Keratinocyte (primary cell): ENCODE data around the gene KLF6. TPM values are rescaled to one million over a fixed set of nuclear protein-coding genes. Genes with fewer than 3 reads are reported as not detected.

Experiments
- DNase-seq: peaks from one replicate; pipeline ENCODE4 v3.0.0-alpha.2; 2011; ENCODE audit warnings: low read depth, missing footprints, low spot score
- FAIRE-seq: peaks from 2 replicates; lab custom pipeline; 2011; peaks lifted over from hg19 to GRCh38; lab: Jason Lieb, UNC
- H2AFZ ChIP-seq: 2 replicates; pipeline ENCODE4 v1.6.0; 2012; ENCODE audit warnings: low read length, control low read depth, inconsistent platforms; ENCODE audit not compliant: control insufficient read depth
- H3K27ac ChIP-seq: 2 replicates; pipeline ENCODE4 v1.5.1; 2011; ENCODE audit warnings: low read length; ENCODE audit not compliant: control insufficient read depth, insufficient read depth
- H3K27me3 ChIP-seq: 3 replicates; pipeline ENCODE4 v1.6.0; 2011; ENCODE audit warnings: low read length; ENCODE audit not compliant: control insufficient read depth, insufficient read depth; ENCODE audit errors: extremely low read depth
- H3K36me3 ChIP-seq, 2 experiments: 2 replicates in 1 of 2; 3 replicates in 1 of 2; pipeline ENCODE4 v1.5.1; 2011; ENCODE audit warnings: low read length in 2 of 2, mild to moderate bottlenecking in 1 of 2; ENCODE audit not compliant: control insufficient read depth in 2 of 2, insufficient read depth in 2 of 2; ENCODE audit errors: extremely low read depth in 1 of 2
- H3K4me1 ChIP-seq: 3 replicates; pipeline ENCODE4 v1.5.1; 2011; ENCODE audit warnings: low read length; ENCODE audit not compliant: control insufficient read depth, insufficient read depth; ENCODE audit errors: extremely low read depth
- H3K4me2 ChIP-seq: 3 replicates; pipeline ENCODE4 v1.6.0; 2011; ENCODE audit warnings: low read depth, low read length; ENCODE audit not compliant: control insufficient read depth, insufficient read depth; ENCODE audit errors: extremely low read depth
- H3K4me3 ChIP-seq, 3 experiments: fragments of 200-600 bp in 1 of 3; sonication (generic) in 1 of 3; 2 replicates in 2 of 3; 3 replicates in 1 of 3; pipeline ENCODE4 v1.5.1; 2011 to 2016; ENCODE audit warnings: low read length in 3 of 3, mild to moderate bottlenecking in 3 of 3, control low read depth in 2 of 3, inconsistent platforms in 1 of 3, low read depth in 1 of 3, mixed read lengths in 1 of 3, mixed run types in 1 of 3, moderate library complexity in 1 of 3; ENCODE audit not compliant: control insufficient read depth in 2 of 3, insufficient read depth in 2 of 3; ENCODE audit errors: extremely low read depth in 1 of 3
- H3K79me2 ChIP-seq: 2 replicates; pipeline ENCODE4 v1.6.0; 2012; ENCODE audit warnings: low read length; ENCODE audit not compliant: control insufficient read depth, insufficient read depth
- H3K9ac ChIP-seq: 3 replicates; pipeline ENCODE4 v1.6.0; 2011; ENCODE audit warnings: low read length; ENCODE audit not compliant: control insufficient read depth, insufficient read depth; ENCODE audit errors: extremely low read depth
- H3K9me1 ChIP-seq: 3 replicates; pipeline ENCODE4 v1.6.0; 2011; ENCODE audit warnings: low read length; ENCODE audit not compliant: control insufficient read depth, insufficient read depth; ENCODE audit errors: extremely low read depth
- H3K9me3 ChIP-seq: 2 replicates; pipeline ENCODE4 v1.5.1; 2012; ENCODE audit warnings: low read depth, low read length; ENCODE audit not compliant: control insufficient read depth
- H4K20me1 ChIP-seq: 3 replicates; pipeline ENCODE4 v1.6.0; 2011; ENCODE audit warnings: low read length; ENCODE audit not compliant: control insufficient read depth, insufficient read depth; ENCODE audit errors: extremely low read depth
- EZH2 ChIP-seq: IDR thresholded peaks from one replicate; pipeline ENCODE4 v1.6.1; 2012; ENCODE audit warnings: inconsistent platforms, mild to moderate bottlenecking, low read length, moderate library complexity
- dilution Hi-C: fragments of 300-500 bp; cut with MboI; formaldehyde crosslinking; loops from one replicate; pipeline ENCODE4 v1.7.0; 2020; ENCODE audit warnings: low sequenced_read_pairs; ENCODE audit not compliant: extremely low pct_ligation_motif_present
- polyA plus RNA-seq, 5 experiments: library from polyadenylated mRNA; depleted of rRNA in 3 of 5; stranded (reverse) in 3 of 5; stranded (forward) in 1 of 5; unstranded in 1 of 5; fragments of >200 nt; gene quantifications; 1 replicate in 1 of 5; 2 replicates in 3 of 5; 3 replicates in 1 of 5; pipeline versions ENCODE4 v1.2.1 to v1.2.3, GENCODE V29; 2011 to 2012; ENCODE audit warnings: missing spikeins in 2 of 5, low read depth in 1 of 5, low replicate concordance in 1 of 5
- TF ChIP-seq, protein P1 (sequence below), 3 experiments: IDR thresholded peaks in 1 of 3; conservative IDR thresholded peaks in 1 of 3; optimal IDR thresholded peaks in 1 of 3; 2 replicates in 2 of 3; 3 replicates in 1 of 3; pipeline versions ENCODE3 to v1.5.1; 2011; ENCODE audit warnings: low read length in 3 of 3, mild to moderate bottlenecking in 3 of 3, moderate library complexity in 2 of 3, control low read depth in 1 of 3, inconsistent platforms in 1 of 3; ENCODE audit not compliant: insufficient read depth in 2 of 3; ENCODE audit errors: extremely low read depth in 1 of 3

KLF6 gene
- polyA plus RNA-seq, 1 donor (not counting 4 experiments of a cell fraction or from before 2014, with no cell fraction given): 250 TPM

DNA sequence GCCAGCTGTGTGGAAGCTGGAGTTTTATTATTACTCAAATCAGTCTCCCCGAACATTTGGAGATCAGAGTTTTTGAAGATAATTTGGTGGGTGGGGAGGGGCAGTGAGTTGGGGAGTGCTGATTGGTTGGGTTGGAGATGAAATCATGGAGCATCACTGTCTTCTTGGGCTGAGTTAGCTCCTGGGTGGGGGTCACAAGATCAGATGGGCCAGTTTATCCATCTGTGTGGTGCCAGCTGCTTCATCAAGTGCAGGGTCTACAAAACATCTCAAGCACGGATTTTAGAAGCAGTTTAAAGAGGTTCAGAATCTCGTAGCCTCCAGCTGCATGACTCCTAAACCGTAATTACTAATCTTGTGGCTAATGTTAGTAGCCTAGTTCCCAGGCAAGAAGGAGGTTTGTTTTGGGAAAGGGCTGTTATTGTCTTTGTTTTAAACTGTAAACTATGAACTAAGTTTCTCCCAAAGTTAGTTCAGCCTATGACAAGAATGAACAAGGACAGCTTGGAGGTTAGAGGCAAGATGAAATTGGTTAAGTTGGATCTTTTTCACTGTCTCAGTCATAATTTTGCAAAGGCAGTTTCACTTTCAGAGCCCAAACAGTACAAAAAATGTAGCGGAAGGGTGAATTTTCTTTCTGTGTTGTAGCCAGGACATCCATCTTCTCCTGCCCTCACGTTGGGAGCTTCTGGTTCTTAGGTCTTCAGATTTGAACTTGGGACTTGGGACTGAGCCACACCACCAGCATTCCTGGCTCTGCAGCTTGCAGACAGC is 43.1 kb downstream of the KLF6 start:
- Histone ChIP-seq H3K79me2 (no peaks in the 10 kb centered on the region), H3K9me3 (no peaks in the 10 kb centered on the region), H3K4me1 (peaks cover 31% of the 10 kb centered on the region), H2AFZ (peak overlapping the region; percentile 36), H3K27ac (peak overlapping the region; percentile 18), H3K4me3 (no peak overlapping the region), H3K36me3 (no peaks in the 10 kb centered on the region), H3K9me1 (no peaks in the 10 kb centered on the region), H3K9ac (peak overlapping the region; percentile 25), H4K20me1 (no peaks in the 10 kb centered on the region), H3K4me2 (no peak overlapping the region), H3K27me3 (no peaks in the 10 kb centered on the region)
- TF ChIP-seq, protein P1, sequence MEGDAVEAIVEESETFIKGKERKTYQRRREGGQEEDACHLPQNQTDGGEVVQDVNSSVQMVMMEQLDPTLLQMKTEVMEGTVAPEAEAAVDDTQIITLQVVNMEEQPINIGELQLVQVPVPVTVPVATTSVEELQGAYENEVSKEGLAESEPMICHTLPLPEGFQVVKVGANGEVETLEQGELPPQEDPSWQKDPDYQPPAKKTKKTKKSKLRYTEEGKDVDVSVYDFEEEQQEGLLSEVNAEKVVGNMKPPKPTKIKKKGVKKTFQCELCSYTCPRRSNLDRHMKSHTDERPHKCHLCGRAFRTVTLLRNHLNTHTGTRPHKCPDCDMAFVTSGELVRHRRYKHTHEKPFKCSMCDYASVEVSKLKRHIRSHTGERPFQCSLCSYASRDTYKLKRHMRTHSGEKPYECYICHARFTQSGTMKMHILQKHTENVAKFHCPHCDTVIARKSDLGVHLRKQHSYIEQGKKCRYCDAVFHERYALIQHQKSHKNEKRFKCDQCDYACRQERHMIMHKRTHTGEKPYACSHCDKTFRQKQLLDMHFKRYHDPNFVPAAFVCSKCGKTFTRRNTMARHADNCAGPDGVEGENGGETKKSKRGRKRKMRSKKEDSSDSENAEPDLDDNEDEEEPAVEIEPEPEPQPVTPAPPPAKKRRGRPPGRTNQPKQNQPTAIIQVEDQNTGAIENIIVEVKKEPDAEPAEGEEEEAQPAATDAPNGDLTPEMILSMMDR (optimal IDR thresholded peaks at IDR 0.05 in 1 of 3, IDR thresholded peaks at IDR 0.05 in 1 of 3, conservative IDR thresholded peaks at IDR 0.05 in 1 of 3; ENCODE audit: extremely low read depth in 1 of 3, insufficient read depth in 2 of 3, low read length in 3 of 3): no peak
- no peak for TF ChIP-seq EZH2
- dilution Hi-C loops: no loop called here
- FAIRE-seq (peak; percentile 80), DNase-seq (no peak)

DNA sequence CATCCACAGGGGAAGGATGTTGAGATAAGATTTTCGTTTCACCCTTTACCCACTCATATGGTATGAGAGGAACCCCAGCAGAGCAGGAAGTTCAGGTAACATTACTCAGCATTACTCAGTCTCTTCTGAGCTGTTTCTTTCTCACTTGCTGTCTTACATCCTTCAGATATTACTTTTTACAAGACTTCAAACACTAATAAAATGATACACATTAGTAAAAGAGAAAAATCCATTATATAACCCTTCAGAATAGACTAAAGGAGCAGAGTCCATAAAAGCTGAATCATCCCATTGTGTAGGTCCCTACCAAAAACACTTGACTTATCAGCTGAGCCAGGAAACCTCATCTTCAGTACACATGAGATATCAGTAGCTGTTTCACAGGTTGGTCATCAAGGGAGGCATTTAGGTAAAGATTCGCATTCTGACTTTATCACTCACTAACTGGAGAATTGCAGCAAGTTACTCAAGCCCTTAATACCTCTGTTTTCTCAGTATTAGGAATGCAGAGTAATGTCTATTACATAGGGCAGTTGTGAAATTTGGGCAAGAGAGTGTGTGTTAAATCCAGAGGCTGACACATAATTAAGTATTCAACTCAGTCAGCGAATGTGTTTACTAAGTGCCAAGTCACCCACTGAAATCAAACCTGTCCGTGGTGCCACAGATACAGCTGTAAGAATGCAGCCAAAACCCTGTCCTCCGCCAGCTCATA is 44.7 kb downstream of the KLF6 start:
- Histone ChIP-seq H3K4me3 (peak overlapping the region in 1 of 3 experiments; percentile 17), H3K27me3 (no peaks in the 10 kb centered on the region), H3K27ac (peak overlapping the region; percentile 92), H4K20me1 (no peaks in the 10 kb centered on the region), H3K9ac (peak overlapping the region; percentile 66), H3K9me1 (no peaks in the 10 kb centered on the region), H2AFZ (no peak overlapping the region), H3K4me1 (peaks cover 31% of the 10 kb centered on the region), H3K36me3 (no peaks in the 10 kb centered on the region), H3K9me3 (no peaks in the 10 kb centered on the region), H3K79me2 (no peaks in the 10 kb centered on the region), H3K4me2 (peak overlapping the region; percentile 73)
- FAIRE-seq (peak; percentile 94), DNase-seq (peak; percentile 83)
- dilution Hi-C loops: no loop called here
- TF ChIP-seq, protein P1 (optimal IDR thresholded peaks at IDR 0.05 in 1 of 3, IDR thresholded peaks at IDR 0.05 in 1 of 3, conservative IDR thresholded peaks at IDR 0.05 in 1 of 3; ENCODE audit: extremely low read depth in 1 of 3, insufficient read depth in 2 of 3, low read length in 3 of 3): no peak
- TF ChIP-seq EZH2: no peak
